ENCODE measurements around the gene ITGA2.

Gene ITGA2

GRCh38 chr5:53087621-53088121 lies 98.5 kb downstream of the ITGA2 start:
- Histone ChIP-seq H3K27me3 (ENCODE audit: control insufficient read depth in 1 of 2, insufficient read depth in 2 of 2, low read length in 2 of 2) (no peaks in the 10 kb centered on the region), H3K4me1 (ENCODE audit: control insufficient read depth in 1 of 2, insufficient read depth in 2 of 2, low read length in 2 of 2) (no peaks in the 10 kb centered on the region), H3K9me3 (ENCODE audit: control insufficient read depth in 1 of 2, low read length in 2 of 2) (no peaks in the 10 kb centered on the region), H3K4me3 (ENCODE audit: low read depth in 1 of 2, low read length in 2 of 2) (no peak overlapping the region), H3K36me3 (ENCODE audit: control insufficient read depth in 1 of 2, insufficient read depth in 2 of 2, low read length in 2 of 2) (peaks cover 4 to 18% of the 10 kb centered on the region in 2 donors), H3K9ac (ENCODE audit: low read depth in 1 of 2, low read length in 2 of 2) (no peak overlapping the region), H3K27ac (ENCODE audit: low read depth, low read length) (no peak overlapping the region)

DNA sequence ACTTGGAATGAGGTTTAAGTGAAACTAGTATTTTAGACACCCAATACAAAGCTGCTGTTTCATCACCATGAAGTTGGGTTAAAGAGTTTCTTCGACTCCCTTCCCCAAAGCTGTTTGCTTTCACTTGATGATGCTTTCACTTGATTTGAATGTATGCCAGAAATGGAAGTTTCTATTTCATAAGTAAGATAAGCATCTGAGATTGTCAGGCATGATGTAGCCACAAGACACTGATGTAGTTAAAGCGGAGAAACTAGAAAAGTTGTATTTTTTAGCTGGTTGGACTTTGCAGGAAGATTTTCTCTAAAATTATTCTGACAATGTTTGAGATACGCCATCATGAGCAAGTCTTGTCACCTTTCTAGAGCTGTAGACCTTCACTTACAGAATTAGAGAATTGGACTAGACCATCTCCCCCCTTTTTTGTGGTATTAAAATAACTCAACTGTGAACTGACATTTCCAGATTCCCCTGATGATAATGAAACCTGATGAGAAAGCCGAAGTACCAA lies 100.4 kb downstream of the ITGA2 start:
- H3K9ac ChIP-seq (ENCODE audit: low read depth in 1 of 2, low read length in 2 of 2) = no peak overlapping the region
- no peak overlapping the region for H3K4me3 ChIP-seq (ENCODE audit: low read depth in 1 of 2, low read length in 2 of 2)
- H3K36me3 ChIP-seq (ENCODE audit: control insufficient read depth in 1 of 2, insufficient read depth in 2 of 2, low read length in 2 of 2) = peaks cover 4 to 19% of the 10 kb centered on the region in 2 donors
- H3K27me3 ChIP-seq (ENCODE audit: control insufficient read depth in 1 of 2, insufficient read depth in 2 of 2, low read length in 2 of 2) = no peaks in the 10 kb centered on the region
- H3K9me3 ChIP-seq (ENCODE audit: control insufficient read depth in 1 of 2, low read length in 2 of 2) = no peaks in the 10 kb centered on the region
- no peaks in the 10 kb centered on the region for H3K4me1 ChIP-seq (ENCODE audit: control insufficient read depth in 1 of 2, insufficient read depth in 2 of 2, low read length in 2 of 2)
- H3K27ac ChIP-seq (ENCODE audit: low read depth, low read length) = no peak overlapping the region

- Histone ChIP-seq H3K27ac (ENCODE audit: low read depth, low read length) (no peak overlapping the region), H3K4me1 (ENCODE audit: control insufficient read depth in 1 of 2, insufficient read depth in 2 of 2, low read length in 2 of 2) (no peaks in the 10 kb centered on the region), H3K4me3 (ENCODE audit: low read depth in 1 of 2, low read length in 2 of 2) (no peak overlapping the region), H3K27me3 (ENCODE audit: control insufficient read depth in 1 of 2, insufficient read depth in 2 of 2, low read length in 2 of 2) (no peaks in the 10 kb centered on the region), H3K36me3 (ENCODE audit: control insufficient read depth in 1 of 2, insufficient read depth in 2 of 2, low read length in 2 of 2) (peaks cover 8 to 22% of the 10 kb centered on the region in 2 donors), H3K9ac (ENCODE audit: low read depth in 1 of 2, low read length in 2 of 2) (no peak overlapping the region), H3K9me3 (ENCODE audit: control insufficient read depth in 1 of 2, low read length in 2 of 2) (no peaks in the 10 kb centered on the region)
These were observed 101.1 kb downstream of the ITGA2 start for GRCh38 chr5:53090229-53090628.

GRCh38 chr5:53091289-53091688 lies 102.1 kb downstream of the ITGA2 start:
- H3K27me3 ChIP-seq (ENCODE audit: control insufficient read depth in 1 of 2, insufficient read depth in 2 of 2, low read length in 2 of 2) = no peaks in the 10 kb centered on the region
- H3K9ac ChIP-seq (ENCODE audit: low read depth in 1 of 2, low read length in 2 of 2) = no peak overlapping the region
- no peaks in the 10 kb centered on the region for H3K9me3 ChIP-seq (ENCODE audit: control insufficient read depth in 1 of 2, low read length in 2 of 2)
- peaks cover 8 to 27% of the 10 kb centered on the region in 2 donors for H3K36me3 ChIP-seq (ENCODE audit: control insufficient read depth in 1 of 2, insufficient read depth in 2 of 2, low read length in 2 of 2)
- no peak overlapping the region for H3K27ac ChIP-seq (ENCODE audit: low read depth, low read length)
- H3K4me3 ChIP-seq (ENCODE audit: low read depth in 1 of 2, low read length in 2 of 2) = no peak overlapping the region
- no peaks in the 10 kb centered on the region for H3K4me1 ChIP-seq (ENCODE audit: control insufficient read depth in 1 of 2, insufficient read depth in 2 of 2, low read length in 2 of 2)

DNA sequence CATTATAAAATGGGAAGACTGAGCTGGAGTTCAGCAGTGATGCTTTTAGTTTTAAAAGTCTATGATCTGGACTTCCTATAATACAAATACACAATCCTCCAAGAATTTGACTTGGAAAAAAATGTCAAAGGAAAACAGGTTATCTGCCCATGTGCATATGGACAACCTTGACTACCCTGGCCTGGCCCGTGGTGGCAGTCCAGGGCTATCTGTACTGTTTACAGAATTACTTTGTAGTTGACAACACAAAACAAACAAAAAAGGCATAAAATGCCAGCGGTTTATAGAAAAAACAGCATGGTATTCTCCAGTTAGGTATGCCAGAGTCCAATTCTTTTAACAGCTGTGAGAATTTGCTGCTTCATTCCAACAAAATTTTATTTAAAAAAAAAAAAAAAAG lies 103.1 kb downstream of the ITGA2 start:
- Histone ChIP-seq H3K36me3 (ENCODE audit: control insufficient read depth in 1 of 2, insufficient read depth in 2 of 2, low read length in 2 of 2) (peaks cover 8 to 31% of the 10 kb centered on the region in 2 donors), H3K27me3 (ENCODE audit: control insufficient read depth in 1 of 2, insufficient read depth in 2 of 2, low read length in 2 of 2) (no peaks in the 10 kb centered on the region), H3K9ac (ENCODE audit: low read depth in 1 of 2, low read length in 2 of 2) (no peak overlapping the region), H3K4me1 (ENCODE audit: control insufficient read depth in 1 of 2, insufficient read depth in 2 of 2, low read length in 2 of 2) (no peaks in the 10 kb centered on the region), H3K9me3 (ENCODE audit: control insufficient read depth in 1 of 2, low read length in 2 of 2) (no peaks in the 10 kb centered on the region), H3K4me3 (ENCODE audit: low read depth in 1 of 2, low read length in 2 of 2) (no peak overlapping the region), H3K27ac (ENCODE audit: low read depth, low read length) (no peak overlapping the region)

DNA sequence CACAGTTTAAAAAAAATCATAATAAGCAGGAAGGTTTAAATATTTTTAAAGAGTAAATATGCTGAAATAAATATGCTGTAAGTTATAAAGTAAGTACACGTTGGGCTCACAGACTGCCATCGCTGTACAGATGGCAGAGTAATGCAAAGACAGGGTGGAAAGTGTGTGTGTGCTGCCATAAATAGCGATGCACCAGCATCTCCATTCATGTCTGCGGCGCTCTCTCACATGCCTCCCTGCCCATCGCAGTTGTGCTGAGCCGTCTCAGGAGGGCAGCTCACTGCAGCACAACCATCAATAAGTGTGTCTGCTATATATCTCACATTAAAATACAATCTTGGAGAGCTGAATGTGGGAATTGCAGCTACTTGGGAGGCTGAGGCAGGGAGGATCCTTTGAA lies 106.1 kb downstream of the ITGA2 start:
- H3K4me1 ChIP-seq (ENCODE audit: control insufficient read depth in 1 of 2, insufficient read depth in 2 of 2, low read length in 2 of 2) = no peaks in the 10 kb centered on the region
- H3K4me3 ChIP-seq (ENCODE audit: low read depth in 1 of 2, low read length in 2 of 2) = no peak overlapping the region
- no peaks in the 10 kb centered on the region for H3K9me3 ChIP-seq (ENCODE audit: control insufficient read depth in 1 of 2, low read length in 2 of 2)
- peaks cover 6 to 54% of the 10 kb centered on the region in 2 donors for H3K36me3 ChIP-seq (ENCODE audit: control insufficient read depth in 1 of 2, insufficient read depth in 2 of 2, low read length in 2 of 2)
- no peak overlapping the region for H3K27ac ChIP-seq (ENCODE audit: low read depth, low read length)
- H3K27me3 ChIP-seq (ENCODE audit: control insufficient read depth in 1 of 2, insufficient read depth in 2 of 2, low read length in 2 of 2) = no peaks in the 10 kb centered on the region
- no peak overlapping the region for H3K9ac ChIP-seq (ENCODE audit: low read depth in 1 of 2, low read length in 2 of 2)

DNA sequence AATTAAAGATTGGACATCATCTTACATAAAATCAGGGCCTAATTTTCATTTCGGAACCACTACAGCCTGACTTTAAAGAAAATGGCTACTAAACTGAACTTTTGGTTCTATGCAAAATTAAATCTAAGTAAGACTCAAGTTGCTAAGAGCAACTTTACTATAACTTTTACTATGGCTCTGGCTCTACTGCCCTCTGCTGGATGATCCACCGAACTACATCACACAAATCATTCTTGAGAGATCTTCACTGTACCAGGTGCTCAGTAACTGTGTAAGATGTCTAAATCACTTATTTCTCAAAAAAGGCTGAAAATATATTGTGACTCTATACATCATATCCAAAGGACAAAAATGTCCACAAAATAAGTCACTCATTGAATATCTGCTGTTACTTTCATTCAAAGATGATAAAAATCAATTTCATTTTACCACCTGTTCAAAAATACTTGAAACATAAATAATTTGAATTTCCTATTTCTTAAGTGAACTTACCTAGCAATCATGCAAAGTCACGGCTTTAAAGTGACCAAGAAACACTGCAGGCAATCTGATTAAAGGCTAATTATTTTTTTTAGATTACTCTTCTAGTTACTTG lies 106.9 kb downstream of the ITGA2 start:
- Histone ChIP-seq H3K36me3 (ENCODE audit: control insufficient read depth in 1 of 2, insufficient read depth in 2 of 2, low read length in 2 of 2) (peaks cover 4 to 59% of the 10 kb centered on the region in 2 donors), H3K27ac (ENCODE audit: low read depth, low read length) (no peak overlapping the region), H3K9me3 (ENCODE audit: control insufficient read depth in 1 of 2, low read length in 2 of 2) (no peaks in the 10 kb centered on the region), H3K4me1 (ENCODE audit: control insufficient read depth in 1 of 2, insufficient read depth in 2 of 2, low read length in 2 of 2) (no peaks in the 10 kb centered on the region), H3K27me3 (ENCODE audit: control insufficient read depth in 1 of 2, insufficient read depth in 2 of 2, low read length in 2 of 2) (no peaks in the 10 kb centered on the region), H3K9ac (ENCODE audit: low read depth in 1 of 2, low read length in 2 of 2) (no peak overlapping the region), H3K4me3 (ENCODE audit: low read depth in 1 of 2, low read length in 2 of 2) (no peak overlapping the region)

GRCh38 chr5:53099546-53099945 lies 110.4 kb downstream of the ITGA2 start:
- Histone ChIP-seq H3K36me3 (ENCODE audit: control insufficient read depth in 1 of 2, insufficient read depth in 2 of 2, low read length in 2 of 2) (peaks cover 8 to 76% of the 10 kb centered on the region in 2 donors), H3K9ac (ENCODE audit: low read depth in 1 of 2, low read length in 2 of 2) (no peak overlapping the region), H3K9me3 (ENCODE audit: control insufficient read depth in 1 of 2, low read length in 2 of 2) (no peaks in the 10 kb centered on the region), H3K27me3 (ENCODE audit: control insufficient read depth in 1 of 2, insufficient read depth in 2 of 2, low read length in 2 of 2) (no peaks in the 10 kb centered on the region), H3K4me1 (ENCODE audit: control insufficient read depth in 1 of 2, insufficient read depth in 2 of 2, low read length in 2 of 2) (no peaks in the 10 kb centered on the region), H3K27ac (ENCODE audit: low read depth, low read length) (no peak overlapping the region), H3K4me3 (ENCODE audit: low read depth in 1 of 2, low read length in 2 of 2) (no peak overlapping the region)

- H3K9ac ChIP-seq (ENCODE audit: low read depth in 1 of 2, low read length in 2 of 2) = no peak overlapping the region
- no peaks in the 10 kb centered on the region for H3K4me1 ChIP-seq (ENCODE audit: control insufficient read depth in 1 of 2, insufficient read depth in 2 of 2, low read length in 2 of 2)
- H3K27me3 ChIP-seq (ENCODE audit: control insufficient read depth in 1 of 2, insufficient read depth in 2 of 2, low read length in 2 of 2) = no peaks in the 10 kb centered on the region
- peaks cover 4 to 75% of the 10 kb centered on the region in 2 donors for H3K36me3 ChIP-seq (ENCODE audit: control insufficient read depth in 1 of 2, insufficient read depth in 2 of 2, low read length in 2 of 2)
- H3K4me3 ChIP-seq (ENCODE audit: low read depth in 1 of 2, low read length in 2 of 2) = no peak overlapping the region
- H3K9me3 ChIP-seq (ENCODE audit: control insufficient read depth in 1 of 2, low read length in 2 of 2) = no peaks in the 10 kb centered on the region
- H3K27ac ChIP-seq (ENCODE audit: low read depth, low read length) = no peak overlapping the region
These were observed 111.5 kb downstream of the ITGA2 start for GRCh38 chr5:53100606-53101005.

DNA sequence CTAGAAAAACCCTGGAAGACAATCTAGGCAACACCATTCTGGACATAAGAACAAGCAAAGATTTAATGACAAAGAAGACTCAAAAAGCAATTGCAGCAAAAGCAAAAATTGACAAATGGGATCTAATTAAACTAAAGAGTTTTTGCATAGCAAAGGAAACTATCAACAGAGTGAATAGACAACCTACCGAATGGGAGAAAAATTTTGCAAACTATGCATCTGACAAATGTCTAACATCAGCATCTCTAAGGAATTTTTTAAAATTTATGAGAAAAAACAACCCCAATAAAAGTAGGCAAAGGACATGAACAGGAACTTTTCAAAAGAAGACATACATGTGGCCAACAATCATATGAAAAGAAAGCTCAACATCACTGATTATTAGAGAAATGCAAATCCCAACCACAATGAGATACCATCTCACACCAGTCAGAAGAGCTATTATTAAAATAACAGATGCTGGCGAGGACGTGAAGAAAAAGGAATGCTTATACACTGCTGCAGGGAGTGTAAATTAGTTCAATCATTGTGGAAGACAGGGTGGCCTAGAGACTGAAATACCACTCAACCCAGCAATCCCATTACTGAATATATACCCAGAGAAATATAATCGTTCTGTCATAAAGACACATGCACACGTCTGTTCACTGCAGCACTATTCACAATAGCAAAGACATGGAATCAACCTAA lies 116.6 kb downstream of the ITGA2 start:
- H3K4me3 ChIP-seq (ENCODE audit: low read depth in 1 of 2, low read length in 2 of 2) = no peak overlapping the region
- H3K27ac ChIP-seq (ENCODE audit: low read depth, low read length) = no peak overlapping the region
- H3K9me3 ChIP-seq (ENCODE audit: control insufficient read depth in 1 of 2, low read length in 2 of 2) = no peaks in the 10 kb centered on the region
- H3K36me3 ChIP-seq (ENCODE audit: control insufficient read depth in 1 of 2, insufficient read depth in 2 of 2, low read length in 2 of 2) = peaks cover 4 to 41% of the 10 kb centered on the region in 2 donors
- no peak overlapping the region for H3K9ac ChIP-seq (ENCODE audit: low read depth in 1 of 2, low read length in 2 of 2)
- H3K27me3 ChIP-seq (ENCODE audit: control insufficient read depth in 1 of 2, insufficient read depth in 2 of 2, low read length in 2 of 2) = no peaks in the 10 kb centered on the region
- H3K4me1 ChIP-seq (ENCODE audit: control insufficient read depth in 1 of 2, insufficient read depth in 2 of 2, low read length in 2 of 2) = peaks cover 7 to 11% of the 10 kb centered on the region in 2 donors

Data from duodenal mucosa (tissue), 2 donors.